Uterus (tissue), 4 donors: ENCODE measurements around the gene TMPRSS3. TPM values are rescaled to one million over a fixed set of nuclear protein-coding genes. Genes with fewer than 3 reads are reported as not detected.

Experiments
- DNase-seq, 2 donors: peaks; one replicate each; pipeline ENCODE4 v3.0.0-alpha.2; 2019 to 2020
- H3K27ac ChIP-seq, 2 donors: fragments of 200-600 bp; sonication (generic); 1 replicate in 1 of 2; 2 replicates in 1 of 2; pipeline ENCODE4 v1.5.1; 2016 to 2018
- H3K27me3 ChIP-seq, 2 donors: fragments of 200-600 bp; sonication (generic); one replicate each; pipeline ENCODE4 v1.5.1; 2018 to 2019; ENCODE audit warnings: control low read depth in 1 of 2
- H3K36me3 ChIP-seq, 2 donors: fragments of 200-600 bp; sonication (generic); one replicate each; pipeline ENCODE4 v1.5.1; 2019; ENCODE audit warnings: control low read depth in 1 of 2
- H3K4me1 ChIP-seq, 2 donors: fragments of 200-600 bp; sonication (generic); one replicate each; pipeline ENCODE4 v1.5.1; 2018 to 2019; ENCODE audit warnings: control low read depth in 1 of 2
- H3K4me3 ChIP-seq, 2 donors: fragments of 200-600 bp; sonication (generic); 1 replicate in 1 of 2; 2 replicates in 1 of 2; pipeline ENCODE4 v1.5.1; 2018 to 2019; ENCODE audit warnings: mild to moderate bottlenecking in 1 of 2
- H3K9me3 ChIP-seq, 2 donors: fragments of 200-600 bp; sonication (generic); one replicate each; pipeline ENCODE4 v1.5.1; 2019; ENCODE audit warnings: control low read depth in 1 of 2
- POLR2A ChIP-seq, 2 donors: fragments of 450-650 bp; IDR thresholded peaks; one replicate each; pipeline ENCODE4 v1.6.1; 2016; ENCODE audit warnings: antibody characterized with exemption in 2 of 2, mild to moderate bottlenecking in 1 of 2, moderate library complexity in 1 of 2
- intact Hi-C: fragments of 100-400 bp; cut with DNase I; formaldehyde crosslinking; loops from one replicate; pipeline ENCODE4 v1.15.1; 2023; ENCODE audit warnings: low total_unique reads
- small RNA-seq: library from RNA; depleted of rRNA; stranded (forward); fragments of <200 nt; gene quantifications from one replicate; pipeline ENCODE3, GENCODE V24; 2016
- total RNA-seq, 4 donors: library from RNA; depleted of rRNA in 3 of 4; stranded (reverse); fragments of >200 nt in 3 of 4; gene quantifications; one replicate each; pipeline versions ENCODE4 v1.1.0 to v1.2.4, GENCODE V29; 2014 to 2023
- TF ChIP-seq, protein P1 (sequence below), 4 experiments: fragments of 200-600 bp in 2 of 4; fragments of 450-650 bp in 2 of 4; sonication (generic) in 2 of 4; IDR thresholded peaks; one replicate each; pipeline ENCODE4 v1.5.1; 2016 to 2019; ENCODE audit warnings: antibody characterized with exemption in 4 of 4, mild to moderate bottlenecking in 2 of 4, moderate library complexity in 1 of 4
- donor health status: DM: yes; HTN: yes; CAD: no.

TMPRSS3 gene
- total RNA-seq, 4 donors from 2014 or later = 0.18 to 4.4 TPM; not detected in 2

DNA sequence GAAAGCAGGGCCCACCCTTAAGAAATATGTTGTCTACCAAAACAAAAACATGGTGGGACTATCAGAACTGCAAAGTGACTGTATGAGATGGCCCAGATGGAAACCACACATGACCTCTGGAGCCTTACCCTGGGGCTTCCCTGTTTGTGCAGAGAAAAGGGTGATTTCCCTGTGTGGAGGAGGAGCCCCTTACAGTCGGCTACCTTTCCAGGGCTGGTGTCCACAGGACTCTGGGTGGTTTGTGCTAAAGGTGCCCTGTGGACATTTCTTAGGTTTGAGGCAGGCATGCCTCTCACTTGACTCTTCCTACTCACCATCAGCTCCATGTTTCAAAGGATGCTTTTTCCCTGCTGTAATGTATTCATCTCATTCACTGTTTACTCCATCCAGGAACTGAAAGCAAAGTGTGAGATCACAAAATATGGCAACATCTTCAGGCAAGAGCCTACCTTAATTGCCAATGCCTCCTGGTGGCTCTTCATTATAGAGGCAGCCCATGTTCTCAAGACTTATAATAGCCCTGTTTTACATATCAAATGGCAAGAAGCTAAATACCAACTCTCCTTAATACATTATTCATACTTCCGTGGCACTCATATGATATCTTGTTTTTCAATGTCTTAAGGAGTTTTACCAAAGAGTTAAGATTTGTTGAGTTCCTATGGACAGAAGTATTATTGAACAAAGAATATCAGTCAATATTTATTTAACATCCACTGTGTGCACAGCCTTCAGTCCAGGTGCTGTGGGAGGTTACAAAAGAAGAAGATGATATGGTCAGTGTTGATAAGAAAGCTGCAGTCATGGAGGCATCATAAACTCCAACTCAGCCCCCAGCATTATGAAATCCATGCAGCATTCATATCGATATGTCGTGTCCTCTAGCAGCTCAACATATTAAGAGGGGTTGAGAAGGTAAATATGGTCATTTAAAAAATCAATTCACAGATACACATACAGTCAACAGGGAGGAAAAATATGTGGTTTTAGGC is 65.2 kb downstream of the TMPRSS3 start:
- no peak overlapping the region for H3K4me3 ChIP-seq
- peaks cover 0 to 9% of the 10 kb centered on the region in 2 donors for H3K27me3 ChIP-seq
- no peak overlapping the region for H3K27ac ChIP-seq
- no peak for DNase-seq
- no peaks in the 10 kb centered on the region for H3K9me3 ChIP-seq
- no peaks in the 10 kb centered on the region for H3K4me1 ChIP-seq
- H3K36me3 ChIP-seq = no peaks in the 10 kb centered on the region
- TF ChIP-seq, protein P1, sequence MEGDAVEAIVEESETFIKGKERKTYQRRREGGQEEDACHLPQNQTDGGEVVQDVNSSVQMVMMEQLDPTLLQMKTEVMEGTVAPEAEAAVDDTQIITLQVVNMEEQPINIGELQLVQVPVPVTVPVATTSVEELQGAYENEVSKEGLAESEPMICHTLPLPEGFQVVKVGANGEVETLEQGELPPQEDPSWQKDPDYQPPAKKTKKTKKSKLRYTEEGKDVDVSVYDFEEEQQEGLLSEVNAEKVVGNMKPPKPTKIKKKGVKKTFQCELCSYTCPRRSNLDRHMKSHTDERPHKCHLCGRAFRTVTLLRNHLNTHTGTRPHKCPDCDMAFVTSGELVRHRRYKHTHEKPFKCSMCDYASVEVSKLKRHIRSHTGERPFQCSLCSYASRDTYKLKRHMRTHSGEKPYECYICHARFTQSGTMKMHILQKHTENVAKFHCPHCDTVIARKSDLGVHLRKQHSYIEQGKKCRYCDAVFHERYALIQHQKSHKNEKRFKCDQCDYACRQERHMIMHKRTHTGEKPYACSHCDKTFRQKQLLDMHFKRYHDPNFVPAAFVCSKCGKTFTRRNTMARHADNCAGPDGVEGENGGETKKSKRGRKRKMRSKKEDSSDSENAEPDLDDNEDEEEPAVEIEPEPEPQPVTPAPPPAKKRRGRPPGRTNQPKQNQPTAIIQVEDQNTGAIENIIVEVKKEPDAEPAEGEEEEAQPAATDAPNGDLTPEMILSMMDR (IDR thresholded peaks at IDR 0.05) = no peak
- no peak for TF ChIP-seq POLR2A (IDR thresholded peaks at IDR 0.05)
- intact Hi-C loops = no loop called here

DNA sequence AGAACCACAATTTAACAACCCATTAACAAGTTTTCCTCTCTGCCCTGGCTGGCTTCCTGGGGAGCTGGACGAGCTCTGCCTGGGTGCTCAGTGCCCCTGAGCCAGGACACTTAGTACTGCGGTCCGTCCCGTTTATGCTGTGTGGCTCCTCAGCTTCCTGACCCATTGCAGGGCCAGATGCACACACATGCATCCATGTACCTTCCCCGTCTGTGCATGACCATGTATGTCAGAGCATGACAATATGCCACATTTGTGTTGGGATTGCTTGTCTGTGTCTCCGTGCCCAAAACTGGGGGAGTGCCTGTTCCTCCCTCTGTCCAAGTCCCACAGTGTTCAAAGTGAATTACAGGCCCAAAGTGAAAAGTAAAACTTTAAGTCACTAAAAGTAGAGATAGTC is 71.0 kb downstream of the TMPRSS3 start:
- TF ChIP-seq, protein P1 (IDR thresholded peaks at IDR 0.05) = no peak
- TF ChIP-seq POLR2A (IDR thresholded peaks at IDR 0.05) = no peak
- no peak for DNase-seq
- Histone ChIP-seq H3K36me3 (no peaks in the 10 kb centered on the region), H3K27ac (no peak overlapping the region), H3K9me3 (no peaks in the 10 kb centered on the region), H3K27me3 (no peaks in the 10 kb centered on the region), H3K4me1 (no peaks in the 10 kb centered on the region), H3K4me3 (no peak overlapping the region)
- intact Hi-C loops = no loop called here

Small RNA genes within 50 kb of the gene (small RNA-seq; reads per million reads assigned to genes)
- not detected for gene RNU6-1149P

Other genes with a start within 250 kb of the TMPRSS3 start
- 10 to 100 TPM; 11.8 to 51.7 (median 18.4) TPM for gene ABCG1, start 176.9 kb downstream of the TMPRSS3 start, total RNA-seq
- gene TFF3, start 80.6 kb downstream of the TMPRSS3 start, total RNA-seq = 10 to 100 TPM in 2 of 4 donors, 1 to 10 TPM in 2; 1.4 to 49.7 (median 24.2) TPM
- gene TFF2, start 45.1 kb downstream of the TMPRSS3 start, total RNA-seq = not detected
- not detected for gene TFF1, start 29.5 kb downstream of the TMPRSS3 start, total RNA-seq
- gene UBASH3A, start 7.8 kb upstream of the TMPRSS3 start, total RNA-seq = 1 to 10 TPM in 1 of 4 donors, under 1 TPM in 1, not detected in 2; 0.79 to 1.0 TPM
- 1 to 10 TPM in 2 of 4 donors, not detected in 2; 1.7 to 3.4 TPM for gene RSPH1, start 100.2 kb upstream of the TMPRSS3 start, total RNA-seq
- gene SLC37A1, start 117.8 kb upstream of the TMPRSS3 start, total RNA-seq = 1 to 10 TPM; 2.3 to 8.8 (median 6.3) TPM